CD4-positive, CD25-positive, alpha-beta regulatory T cell (primary cell): ENCODE measurements around the gene DSC3. TPM values are rescaled to one million over a fixed set of nuclear protein-coding genes. Genes with fewer than 3 reads are reported as not detected.

Source experiments
- ATAC-seq, 2 donors: fragments of 150-1000 bp; cut with Tn5 transposase; one replicate each; pipeline ENCODE4 v1.10.0; 2021; ENCODE audit warnings: low read depth in 2 of 2, moderate number of reproducible peaks in 2 of 2, moderate library complexity in 1 of 2
- DNase-seq, 3 donors: peaks; one replicate each; pipeline versions ENCODE4 v3.0.0 to v3.0.0-alpha.2; 2012 to 2022; ENCODE audit warnings: mixed read lengths in 1 of 3
- H3K27ac ChIP-seq: one replicate; pipeline ENCODE4 v1.7.0; 2013; ENCODE audit warnings: mild to moderate bottlenecking, low read length; ENCODE audit not compliant: insufficient read depth, poor library complexity, severe bottlenecking
- H3K27me3 ChIP-seq: one replicate; pipeline ENCODE4 v1.7.0; 2013; ENCODE audit warnings: low read length; ENCODE audit not compliant: control insufficient read depth, insufficient read depth
- H3K36me3 ChIP-seq: one replicate; pipeline ENCODE4 v1.7.0; 2013; ENCODE audit warnings: mild to moderate bottlenecking, low read length, moderate library complexity; ENCODE audit not compliant: control insufficient read depth, insufficient read depth
- H3K4me1 ChIP-seq: 2 replicates; pipeline ENCODE4 v1.7.0; 2013; ENCODE audit warnings: mild to moderate bottlenecking, low read length; ENCODE audit not compliant: insufficient read depth, control insufficient read depth, poor library complexity, severe bottlenecking
- H3K4me3 ChIP-seq: one replicate; pipeline ENCODE4 v1.7.0; 2013; ENCODE audit warnings: low read depth, mild to moderate bottlenecking, low read length, moderate library complexity
- H3K9me3 ChIP-seq, 2 experiments: 1 replicate in 1 of 2; 2 replicates in 1 of 2; pipeline ENCODE4 v1.7.0; 2013; ENCODE audit warnings: low read length in 2 of 2, mild to moderate bottlenecking in 1 of 2, moderate library complexity in 1 of 2; ENCODE audit not compliant: control insufficient read depth in 2 of 2
- H3K27ac Mint-ChIP-seq, 3 donors: one replicate each; pipeline ENCODE4 v1.8.0; 2020 to 2022; ENCODE audit warnings: mild to moderate bottlenecking in 3 of 3, mixed read lengths in 3 of 3, moderate library complexity in 2 of 3
- H3K27me3 Mint-ChIP-seq: one replicate; pipeline ENCODE4 v1.8.0; 2022; ENCODE audit warnings: mild to moderate bottlenecking, mixed read lengths
- H3K36me3 Mint-ChIP-seq: one replicate; pipeline ENCODE4 v1.8.0; 2020; ENCODE audit warnings: mixed read lengths
- H3K4me1 Mint-ChIP-seq, 4 donors: one replicate each; pipeline ENCODE4 v1.8.0; 2020 to 2022; ENCODE audit warnings: mixed read lengths in 4 of 4, mild to moderate bottlenecking in 1 of 4
- H3K4me3 Mint-ChIP-seq, 4 donors: one replicate each; pipeline ENCODE4 v1.8.0; 2020 to 2022; ENCODE audit warnings: mild to moderate bottlenecking in 4 of 4, mixed read lengths in 4 of 4, moderate library complexity in 3 of 4
- H3K9me3 Mint-ChIP-seq, 7 donors: one replicate each; pipeline ENCODE4 v1.8.0; 2020 to 2022; ENCODE audit warnings: mixed read lengths in 7 of 7, mild to moderate bottlenecking in 3 of 7, moderate library complexity in 2 of 7
- polyA plus RNA-seq, 4 donors: library from polyadenylated mRNA; unstranded; fragments of 300-500 nt; fragmentation: Illumina TruSeq; gene quantifications; one replicate each; pipeline ENCODE4 v1.2.3, GENCODE V29; 2021
- total RNA-seq: library from RNA; stranded (reverse); gene quantifications from one replicate; pipeline ENCODE4 v1.2.3, GENCODE V29; 2022

DSC3 gene
- total and polyA plus RNA-seq, 5 donors from 2014 or later, result not detected

DNA sequence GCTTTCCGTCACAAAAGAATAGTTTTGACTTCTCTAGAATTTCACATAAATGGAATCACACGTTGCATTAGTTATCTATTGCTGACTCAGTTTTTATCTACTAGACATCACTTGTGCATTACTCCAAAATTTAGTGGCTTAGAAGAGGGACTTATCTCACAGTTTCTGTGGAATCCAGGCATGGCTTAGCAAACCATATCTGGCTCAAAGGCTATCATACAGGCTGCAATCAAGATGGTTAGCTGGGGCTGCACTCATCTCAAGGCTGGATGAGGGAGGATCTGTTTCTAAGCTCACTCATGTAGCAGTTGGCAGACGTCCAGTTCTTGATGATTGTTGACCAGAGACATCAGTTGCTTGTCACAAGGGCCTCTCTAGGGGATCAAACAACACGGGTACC, 6.6 kb upstream of the DSC3 start:
- Mint-ChIP-seq H3K9me3 (peaks cover 2 to 40% (median 10%) of the 10 kb centered on the region in 7 donors), H3K4me3 (no peak overlapping the region), H3K4me1 (no peaks in the 10 kb centered on the region), H3K27ac (no peak overlapping the region), H3K36me3 (no peaks in the 10 kb centered on the region), H3K27me3 (no peaks in the 10 kb centered on the region)
- Histone ChIP-seq H3K9me3 (no peaks in the 10 kb centered on the region), H3K4me1 (no peaks in the 10 kb centered on the region), H3K4me3 (no peak overlapping the region), H3K36me3 (no peaks in the 10 kb centered on the region), H3K27me3 (no peaks in the 10 kb centered on the region), H3K27ac (no peak overlapping the region)
- ATAC-seq (no peak), DNase-seq (no peak)

DNA sequence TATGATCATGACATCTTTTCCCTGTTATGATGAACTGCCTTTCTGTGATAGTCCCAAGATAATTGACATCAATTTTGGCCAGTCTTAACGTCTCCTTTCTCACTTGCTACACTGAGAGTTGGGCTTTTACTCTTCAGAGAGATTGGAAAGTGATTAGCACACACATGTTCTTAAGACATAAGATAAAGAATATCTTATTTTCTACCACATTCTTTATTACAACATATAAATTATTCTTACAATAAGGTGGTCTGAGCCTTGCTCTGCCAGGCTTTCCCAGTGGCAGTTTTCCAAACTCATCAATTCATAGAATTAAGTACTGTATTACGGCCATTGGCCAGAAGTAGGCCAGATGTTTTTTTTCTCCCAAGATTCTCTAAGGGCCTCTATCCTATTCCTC, 5.7 kb upstream of the DSC3 start:
- no peak overlapping the region for H3K27ac ChIP-seq
- Mint-ChIP-seq H3K9me3 (peaks cover 3 to 45% (median 11%) of the 10 kb centered on the region in 7 donors), H3K27ac (no peak overlapping the region), H3K4me1 (no peaks in the 10 kb centered on the region), H3K36me3 (no peaks in the 10 kb centered on the region), H3K27me3 (peaks cover 3% of the 10 kb centered on the region), H3K4me3 (no peak overlapping the region)
- H3K27me3 ChIP-seq, result no peaks in the 10 kb centered on the region
- ATAC-seq, result no peak
- H3K4me1 ChIP-seq, result no peaks in the 10 kb centered on the region
- peaks cover 0 to 4% of the 10 kb centered on the region in 2 experiments for H3K9me3 ChIP-seq
- H3K4me3 ChIP-seq, result no peak overlapping the region
- no peaks in the 10 kb centered on the region for H3K36me3 ChIP-seq
- no peak for DNase-seq

DNA sequence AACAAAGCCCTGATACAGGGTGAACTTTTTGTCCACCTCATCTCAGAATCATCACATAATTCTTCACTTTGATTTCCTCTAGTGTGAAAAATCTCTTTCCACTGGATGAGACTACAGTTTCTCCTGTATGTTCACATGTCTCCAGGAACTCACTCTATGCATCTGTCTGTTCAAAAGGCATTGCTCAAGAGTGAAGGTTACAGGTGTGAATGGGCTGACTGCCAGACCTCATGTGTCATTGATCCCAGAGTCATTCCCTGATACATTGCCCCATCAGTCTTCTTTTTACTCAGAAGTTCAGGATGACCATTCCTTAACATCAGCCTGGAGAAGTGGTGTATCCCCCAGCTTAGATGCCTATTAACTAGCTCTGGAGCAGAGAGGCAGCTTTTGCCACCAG, 4.4 kb upstream of the DSC3 start:
- H3K36me3 Mint-ChIP-seq, result no peaks in the 10 kb centered on the region
- Histone ChIP-seq H3K36me3 (no peaks in the 10 kb centered on the region), H3K27me3 (no peaks in the 10 kb centered on the region), H3K9me3 (peaks cover 4% of the 10 kb centered on the region in 2 experiments), H3K4me1 (no peaks in the 10 kb centered on the region), H3K27ac (no peak overlapping the region), H3K4me3 (no peak overlapping the region)
- H3K4me3 Mint-ChIP-seq, result no peak overlapping the region
- ATAC-seq (no peak), DNase-seq (no peak)
- no peak overlapping the region for H3K27ac Mint-ChIP-seq
- H3K4me1 Mint-ChIP-seq, result no peaks in the 10 kb centered on the region
- H3K27me3 Mint-ChIP-seq, result peaks cover 10% of the 10 kb centered on the region
- peaks cover 3 to 36% (median 5%) of the 10 kb centered on the region in 7 donors for H3K9me3 Mint-ChIP-seq

- Mint-ChIP-seq H3K27ac (no peak overlapping the region), H3K36me3 (no peaks in the 10 kb centered on the region), H3K4me1 (no peaks in the 10 kb centered on the region), H3K4me3 (no peak overlapping the region), H3K27me3 (peaks cover 23% of the 10 kb centered on the region), H3K9me3 (peaks cover 5 to 30% (median 6%) of the 10 kb centered on the region in 7 donors)
- H3K4me1 ChIP-seq, result no peaks in the 10 kb centered on the region
- no peak overlapping the region for H3K27ac ChIP-seq
- no peak overlapping the region for H3K4me3 ChIP-seq
- ATAC-seq (no peak), DNase-seq (no peak)
- H3K27me3 ChIP-seq, result no peaks in the 10 kb centered on the region
- H3K9me3 ChIP-seq, result peaks cover 4 to 12% of the 10 kb centered on the region in 2 experiments
- H3K36me3 ChIP-seq, result no peaks in the 10 kb centered on the region
Observed at GRCh38 chr18:31045599-31045998, 3.1 kb upstream of the DSC3 start.

GRCh38 chr18:31044926-31045325, 2.4 kb upstream of the DSC3 start:
- Histone ChIP-seq H3K27ac (no peak overlapping the region), H3K4me3 (no peak overlapping the region), H3K9me3 (peaks cover 4 to 12% of the 10 kb centered on the region in 2 experiments), H3K36me3 (no peaks in the 10 kb centered on the region), H3K4me1 (no peaks in the 10 kb centered on the region), H3K27me3 (no peaks in the 10 kb centered on the region)
- peaks cover 27% of the 10 kb centered on the region for H3K27me3 Mint-ChIP-seq
- H3K4me1 Mint-ChIP-seq, result no peaks in the 10 kb centered on the region
- peaks cover 5 to 30% (median 6%) of the 10 kb centered on the region in 7 donors for H3K9me3 Mint-ChIP-seq
- DNase-seq (no peak), ATAC-seq (no peak)
- H3K27ac Mint-ChIP-seq, result no peak overlapping the region
- H3K4me3 Mint-ChIP-seq, result no peak overlapping the region
- H3K36me3 Mint-ChIP-seq, result no peaks in the 10 kb centered on the region

DNA sequence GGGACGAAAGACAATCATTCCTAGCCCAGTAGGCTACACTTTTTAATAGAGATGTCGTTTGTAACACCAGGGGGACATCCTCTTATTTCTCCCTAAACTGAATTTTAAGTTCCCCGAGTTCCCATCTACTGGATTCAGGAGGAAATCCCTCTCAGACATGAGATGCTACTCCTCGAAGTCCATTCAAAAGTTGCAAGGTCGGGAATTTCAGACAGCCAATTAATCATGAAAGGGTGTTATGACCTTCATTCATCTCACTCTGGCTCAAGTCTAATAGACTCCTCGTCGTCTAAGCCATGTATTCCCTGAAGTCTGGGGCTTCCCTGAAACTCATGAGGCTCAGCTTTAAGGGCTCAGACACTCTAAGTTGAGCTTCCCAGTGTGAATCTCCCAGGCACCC, 1.2 kb upstream of the DSC3 start:
- H3K4me1 ChIP-seq, result no peaks in the 10 kb centered on the region
- no peak overlapping the region for H3K27ac ChIP-seq
- no peaks in the 10 kb centered on the region for H3K36me3 Mint-ChIP-seq
- H3K27me3 Mint-ChIP-seq, result peaks cover 27% of the 10 kb centered on the region
- peaks cover 4 to 12% of the 10 kb centered on the region in 2 experiments for H3K9me3 ChIP-seq
- no peaks in the 10 kb centered on the region for H3K27me3 ChIP-seq
- ATAC-seq, result no peak
- H3K36me3 ChIP-seq, result no peaks in the 10 kb centered on the region
- H3K4me3 Mint-ChIP-seq, result no peak overlapping the region
- no peaks in the 10 kb centered on the region for H3K4me1 Mint-ChIP-seq
- H3K4me3 ChIP-seq, result no peak overlapping the region
- H3K27ac Mint-ChIP-seq, result no peak overlapping the region
- DNase-seq, result no peak
- H3K9me3 Mint-ChIP-seq, result peaks cover 5 to 30% (median 6%) of the 10 kb centered on the region in 7 donors

- no peaks in the 10 kb centered on the region for H3K36me3 ChIP-seq
- H3K4me1 ChIP-seq, result no peaks in the 10 kb centered on the region
- no peak overlapping the region for H3K27ac ChIP-seq
- H3K9me3 ChIP-seq, result peaks cover 4 to 12% of the 10 kb centered on the region in 2 experiments
- Mint-ChIP-seq H3K4me3 (no peak overlapping the region), H3K4me1 (no peaks in the 10 kb centered on the region), H3K27me3 (peaks cover 27% of the 10 kb centered on the region), H3K9me3 (peaks cover 5 to 25% (median 8%) of the 10 kb centered on the region in 7 donors), H3K36me3 (no peaks in the 10 kb centered on the region), H3K27ac (no peak overlapping the region)
- no peak overlapping the region for H3K4me3 ChIP-seq
- DNase-seq (no peak), ATAC-seq (no peak)
- H3K27me3 ChIP-seq, result no peaks in the 10 kb centered on the region
Observed at GRCh38 chr18:31042084-31042405, 497 bp downstream of the DSC3 start.

- peaks cover 5 to 23% (median 8%) of the 10 kb centered on the region in 7 donors for H3K9me3 Mint-ChIP-seq
- no peak overlapping the region for H3K4me3 ChIP-seq
- peaks cover 27% of the 10 kb centered on the region for H3K27me3 Mint-ChIP-seq
- H3K4me1 Mint-ChIP-seq, result no peaks in the 10 kb centered on the region
- H3K27me3 ChIP-seq, result no peaks in the 10 kb centered on the region
- no peaks in the 10 kb centered on the region for H3K4me1 ChIP-seq
- H3K27ac Mint-ChIP-seq, result no peak overlapping the region
- ATAC-seq (no peak), DNase-seq (no peak)
- no peaks in the 10 kb centered on the region for H3K36me3 ChIP-seq
- H3K36me3 Mint-ChIP-seq, result no peaks in the 10 kb centered on the region
- no peak overlapping the region for H3K4me3 Mint-ChIP-seq
- H3K27ac ChIP-seq, result no peak overlapping the region
- peaks cover 4 to 12% of the 10 kb centered on the region in 2 experiments for H3K9me3 ChIP-seq
Observed at GRCh38 chr18:31041271-31042083, 1.1 kb downstream of the DSC3 start.
